Measurements from ENCODE around the gene PARD3B.

DNA sequence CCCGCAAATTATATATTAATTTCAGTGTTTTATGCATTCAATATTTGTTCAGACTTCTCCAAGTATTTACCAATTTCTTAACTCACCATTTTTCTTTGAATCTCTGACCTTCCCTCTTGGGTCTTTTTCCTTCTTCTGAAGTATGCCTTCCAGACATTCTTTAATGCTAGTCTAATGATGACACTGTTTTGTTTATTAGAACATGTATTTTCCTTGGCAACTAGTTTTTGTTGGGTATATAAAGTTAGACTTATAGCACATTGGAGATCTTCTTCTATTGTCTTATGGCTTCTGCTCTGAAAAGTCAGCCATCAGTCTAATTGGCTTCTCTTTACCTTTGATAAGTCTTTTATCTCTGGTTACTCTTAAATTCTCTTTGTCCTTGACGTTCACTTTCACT lies 713.8 kb downstream of the PARD3B start:
- TF ChIP-seq, protein P1, sequence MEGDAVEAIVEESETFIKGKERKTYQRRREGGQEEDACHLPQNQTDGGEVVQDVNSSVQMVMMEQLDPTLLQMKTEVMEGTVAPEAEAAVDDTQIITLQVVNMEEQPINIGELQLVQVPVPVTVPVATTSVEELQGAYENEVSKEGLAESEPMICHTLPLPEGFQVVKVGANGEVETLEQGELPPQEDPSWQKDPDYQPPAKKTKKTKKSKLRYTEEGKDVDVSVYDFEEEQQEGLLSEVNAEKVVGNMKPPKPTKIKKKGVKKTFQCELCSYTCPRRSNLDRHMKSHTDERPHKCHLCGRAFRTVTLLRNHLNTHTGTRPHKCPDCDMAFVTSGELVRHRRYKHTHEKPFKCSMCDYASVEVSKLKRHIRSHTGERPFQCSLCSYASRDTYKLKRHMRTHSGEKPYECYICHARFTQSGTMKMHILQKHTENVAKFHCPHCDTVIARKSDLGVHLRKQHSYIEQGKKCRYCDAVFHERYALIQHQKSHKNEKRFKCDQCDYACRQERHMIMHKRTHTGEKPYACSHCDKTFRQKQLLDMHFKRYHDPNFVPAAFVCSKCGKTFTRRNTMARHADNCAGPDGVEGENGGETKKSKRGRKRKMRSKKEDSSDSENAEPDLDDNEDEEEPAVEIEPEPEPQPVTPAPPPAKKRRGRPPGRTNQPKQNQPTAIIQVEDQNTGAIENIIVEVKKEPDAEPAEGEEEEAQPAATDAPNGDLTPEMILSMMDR (conservative IDR thresholded peaks at IDR 0.05; ENCODE audit: low read depth, low read length): no peak
- TF ChIP-seq, protein P2, sequence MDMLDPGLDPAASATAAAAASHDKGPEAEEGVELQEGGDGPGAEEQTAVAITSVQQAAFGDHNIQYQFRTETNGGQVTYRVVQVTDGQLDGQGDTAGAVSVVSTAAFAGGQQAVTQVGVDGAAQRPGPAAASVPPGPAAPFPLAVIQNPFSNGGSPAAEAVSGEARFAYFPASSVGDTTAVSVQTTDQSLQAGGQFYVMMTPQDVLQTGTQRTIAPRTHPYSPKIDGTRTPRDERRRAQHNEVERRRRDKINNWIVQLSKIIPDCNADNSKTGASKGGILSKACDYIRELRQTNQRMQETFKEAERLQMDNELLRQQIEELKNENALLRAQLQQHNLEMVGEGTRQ (IDR thresholded peaks at IDR 0.05; ENCODE audit: low read depth, low read length): no peak
- TF ChIP-seq POLR2A (IDR thresholded peaks at IDR 0.05; ENCODE audit: low read depth, low read length): no peak
- no peak for TF ChIP-seq FOS (IDR thresholded peaks at IDR 0.05; ENCODE audit: low read depth, low read length)
- no peak for TF ChIP-seq RCOR1 (IDR thresholded peaks at IDR 0.05; ENCODE audit: insufficient replicate concordance, low read length)
- no peak for TF ChIP-seq SMC3 (IDR thresholded peaks at IDR 0.05; ENCODE audit: low read depth, low read length)
- TF ChIP-seq CEBPB (IDR thresholded peaks at IDR 0.05; ENCODE audit: low read depth, low read length): no peak
- TF ChIP-seq RAD21 (IDR thresholded peaks at IDR 0.05; ENCODE audit: low read length): no peak
- no peak for TF ChIP-seq BHLHE40 (IDR thresholded peaks at IDR 0.05; ENCODE audit: low read depth, low read length)
- no peak for TF ChIP-seq RFX5 (IDR thresholded peaks at IDR 0.05; ENCODE audit: low read depth, low read length)
- TF ChIP-seq CHD1 (IDR thresholded peaks at IDR 0.05; ENCODE audit: low read depth, low read length): no peak
- TF ChIP-seq MAZ (IDR thresholded peaks at IDR 0.05; ENCODE audit: borderline replicate concordance, low read depth, low read length): no peak
